ENCODE measurements around the gene PPM1D.
A peak's percentile ranks its signal among the peaks of the same experiment; 100 is the strongest.

PPM1D gene

DNA sequence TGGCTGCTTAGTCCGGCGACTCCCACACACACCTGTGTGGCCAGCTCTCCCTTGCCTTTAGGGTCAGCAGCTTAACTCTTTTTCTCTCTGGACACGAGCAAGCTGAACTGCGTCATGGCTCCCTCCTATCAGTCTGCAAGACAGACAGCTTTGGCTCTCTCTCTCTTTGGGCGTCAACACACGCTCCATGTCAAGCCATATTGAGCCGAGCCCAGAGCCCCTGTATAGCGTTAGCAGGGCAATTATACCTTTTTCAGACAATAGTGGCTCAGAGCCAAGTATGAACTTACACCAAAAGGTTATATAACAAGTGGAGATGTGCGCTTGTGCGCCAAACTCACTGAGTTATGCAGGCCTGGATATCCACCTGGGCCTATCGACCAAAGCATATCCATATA, 39.1 kb upstream of the PPM1D start:
- H3K4me3 ChIP-seq (ENCODE audit: control insufficient read depth, low read depth, low read length) = no peak overlapping the region
- TF ChIP-seq, protein P1, sequence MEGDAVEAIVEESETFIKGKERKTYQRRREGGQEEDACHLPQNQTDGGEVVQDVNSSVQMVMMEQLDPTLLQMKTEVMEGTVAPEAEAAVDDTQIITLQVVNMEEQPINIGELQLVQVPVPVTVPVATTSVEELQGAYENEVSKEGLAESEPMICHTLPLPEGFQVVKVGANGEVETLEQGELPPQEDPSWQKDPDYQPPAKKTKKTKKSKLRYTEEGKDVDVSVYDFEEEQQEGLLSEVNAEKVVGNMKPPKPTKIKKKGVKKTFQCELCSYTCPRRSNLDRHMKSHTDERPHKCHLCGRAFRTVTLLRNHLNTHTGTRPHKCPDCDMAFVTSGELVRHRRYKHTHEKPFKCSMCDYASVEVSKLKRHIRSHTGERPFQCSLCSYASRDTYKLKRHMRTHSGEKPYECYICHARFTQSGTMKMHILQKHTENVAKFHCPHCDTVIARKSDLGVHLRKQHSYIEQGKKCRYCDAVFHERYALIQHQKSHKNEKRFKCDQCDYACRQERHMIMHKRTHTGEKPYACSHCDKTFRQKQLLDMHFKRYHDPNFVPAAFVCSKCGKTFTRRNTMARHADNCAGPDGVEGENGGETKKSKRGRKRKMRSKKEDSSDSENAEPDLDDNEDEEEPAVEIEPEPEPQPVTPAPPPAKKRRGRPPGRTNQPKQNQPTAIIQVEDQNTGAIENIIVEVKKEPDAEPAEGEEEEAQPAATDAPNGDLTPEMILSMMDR (IDR thresholded peaks at IDR 0.05; ENCODE audit: control insufficient read depth, insufficient read depth, low read depth, low read length, missing control alignments) = no peak
- no peak for DNase-seq (ENCODE audit: low read depth)

DNA sequence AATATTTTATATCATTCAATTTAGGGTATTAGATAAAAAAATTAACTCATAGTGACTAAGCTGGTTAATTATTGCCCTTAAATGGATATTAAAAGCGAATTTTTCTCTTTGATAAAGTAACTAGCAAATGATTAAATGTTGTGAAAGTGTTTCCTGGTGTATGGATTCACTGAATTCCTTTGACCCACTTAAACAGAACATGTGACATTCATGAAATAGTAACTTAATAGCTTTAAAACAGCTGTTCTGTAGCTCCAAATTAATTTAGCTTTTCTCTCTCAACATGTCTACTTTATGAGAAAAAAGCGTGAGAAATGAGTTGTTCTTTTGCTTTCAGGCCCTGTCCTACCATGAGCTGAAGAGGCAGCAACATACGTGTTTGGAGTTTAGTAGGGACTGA, 37.6 kb upstream of the PPM1D start:
- DNase-seq (ENCODE audit: low read depth) = no peak
- TF ChIP-seq, protein P1 (IDR thresholded peaks at IDR 0.05; ENCODE audit: control insufficient read depth, insufficient read depth, low read depth, low read length, missing control alignments) = no peak

DNA sequence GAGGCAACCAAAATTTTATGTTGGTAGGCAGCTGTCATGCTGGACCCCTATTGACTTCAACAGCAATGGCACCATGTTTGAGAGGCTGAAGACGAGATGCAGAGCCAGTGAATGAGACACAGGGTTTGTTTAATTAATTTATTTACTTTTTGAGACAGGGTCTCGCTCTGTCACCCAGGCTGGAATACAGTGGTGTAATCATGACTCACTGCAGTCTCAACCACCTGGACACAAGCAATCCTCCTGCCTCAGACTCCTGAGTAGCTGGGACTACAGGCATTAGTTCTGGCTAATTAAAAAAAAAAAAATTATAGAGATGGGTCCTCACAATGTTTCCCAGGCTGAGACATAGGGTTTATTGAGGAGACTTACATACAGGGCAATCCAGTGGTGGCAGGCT, 36.2 kb upstream of the PPM1D start:
- TF ChIP-seq, protein P1 (IDR thresholded peaks at IDR 0.05; ENCODE audit: control insufficient read depth, insufficient read depth, low read depth, low read length, missing control alignments) = no peak
- H3K4me3 ChIP-seq (ENCODE audit: control insufficient read depth, low read depth, low read length) = no peak overlapping the region
- DNase-seq (ENCODE audit: low read depth) = no peak

More for the DNA sequence above, 37.6 kb upstream of the PPM1D start:
- no peak overlapping the region for H3K4me3 ChIP-seq (ENCODE audit: control insufficient read depth, low read depth, low read length)

DNA sequence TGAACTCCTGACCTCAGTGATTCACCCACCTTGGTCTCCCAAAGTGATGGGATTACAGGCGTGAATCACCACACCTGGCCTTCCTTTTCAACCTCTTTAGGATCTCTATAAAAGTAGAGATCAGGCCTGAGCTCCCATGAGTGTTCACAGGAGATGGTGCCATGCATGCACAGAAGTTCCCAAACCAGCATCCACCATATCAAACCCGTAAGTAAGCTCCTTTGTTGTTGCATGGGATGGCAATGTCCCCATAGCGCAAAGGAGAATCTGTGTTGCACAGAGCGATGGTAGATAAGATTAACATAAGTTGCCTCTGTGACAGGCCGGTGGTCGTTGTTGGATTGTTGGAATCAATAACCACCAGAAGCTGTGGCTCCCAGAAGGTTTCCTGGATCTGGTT, 34.8 kb upstream of the PPM1D start:
- DNase-seq (ENCODE audit: low read depth) = no peak
- H3K4me3 ChIP-seq (ENCODE audit: control insufficient read depth, low read depth, low read length) = no peak overlapping the region
- TF ChIP-seq, protein P1 (IDR thresholded peaks at IDR 0.05; ENCODE audit: control insufficient read depth, insufficient read depth, low read depth, low read length, missing control alignments) = no peak

DNA sequence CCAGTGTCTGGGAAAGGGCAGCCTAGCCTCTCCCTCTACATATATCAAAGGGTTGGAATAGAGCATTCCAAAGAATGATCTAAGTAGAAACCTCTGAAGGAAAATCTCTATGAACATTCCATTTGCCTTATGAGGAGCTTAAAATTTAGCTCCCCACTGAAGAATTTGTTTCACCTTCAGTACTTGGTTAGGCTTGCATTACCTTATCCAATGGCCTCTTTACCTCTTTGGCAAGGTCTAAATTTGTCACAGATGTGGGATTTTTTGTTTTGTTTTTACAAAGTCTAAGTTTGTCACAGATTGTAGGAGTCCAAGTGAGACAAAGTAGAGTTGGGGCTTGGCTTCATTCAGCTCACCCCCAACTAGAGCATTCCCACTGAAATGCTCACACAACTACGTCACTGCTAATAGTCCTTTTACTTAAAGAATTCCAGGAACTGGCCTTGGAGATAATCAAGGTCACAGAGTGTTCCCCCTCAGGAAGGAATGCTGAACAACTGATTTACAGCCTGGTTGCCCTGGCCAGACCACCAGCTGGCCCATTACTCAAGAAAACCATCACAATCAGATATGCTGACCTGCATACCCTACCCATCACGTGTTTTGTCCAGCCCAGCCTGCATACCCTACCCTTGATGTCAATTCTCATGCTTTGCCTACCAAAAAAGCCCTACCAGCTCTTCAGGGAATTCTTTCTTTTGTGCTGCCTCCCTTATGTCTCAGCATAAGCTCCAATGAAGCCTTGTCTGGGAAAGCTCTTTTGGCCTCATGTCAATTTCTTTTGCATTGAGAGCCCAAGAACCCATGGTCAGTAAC, 26.5 kb upstream of the PPM1D start:
- no peak for DNase-seq (ENCODE audit: low read depth)
- H3K4me3 ChIP-seq (ENCODE audit: control insufficient read depth, low read depth, low read length) = no peak overlapping the region
- TF ChIP-seq, protein P1 (IDR thresholded peaks at IDR 0.05; ENCODE audit: control insufficient read depth, insufficient read depth, low read depth, low read length, missing control alignments) = no peak

DNA sequence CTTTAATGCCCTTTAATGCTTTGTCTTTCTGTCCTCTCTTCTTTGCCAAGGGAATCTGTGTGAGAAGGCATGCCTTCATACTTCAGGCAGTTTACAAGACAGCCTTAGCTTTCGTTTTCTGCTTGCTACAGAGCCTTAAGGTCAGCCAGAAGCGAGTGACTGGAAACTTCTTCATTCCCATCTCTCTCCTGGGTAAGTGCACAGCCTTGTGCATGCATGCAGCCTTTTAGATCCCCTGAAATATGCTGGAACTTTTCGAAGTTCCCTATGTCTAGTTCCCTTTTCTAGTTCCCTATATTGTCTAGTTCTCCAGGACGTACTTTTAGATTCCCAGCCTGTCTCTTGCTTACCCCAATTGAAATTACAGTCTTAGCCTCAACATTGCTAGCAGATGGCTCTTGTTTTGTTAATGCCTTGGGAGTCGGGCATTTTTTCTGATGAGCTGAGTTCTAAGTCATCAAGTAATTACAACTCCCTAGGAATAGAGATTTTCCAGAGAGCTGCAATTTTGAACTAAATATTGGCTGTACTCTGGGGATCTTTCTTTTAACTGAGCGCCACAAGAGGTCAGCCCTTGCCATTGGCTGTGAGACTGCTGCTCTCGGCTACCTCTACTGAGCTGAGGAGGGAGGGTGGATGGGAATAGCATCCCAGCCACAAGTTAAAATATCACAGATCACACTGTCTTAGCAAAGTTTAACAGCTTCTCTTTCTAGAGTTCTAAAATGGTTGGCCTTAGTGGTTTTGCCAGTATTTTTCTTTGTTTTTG, 22.7 kb upstream of the PPM1D start:
- TF ChIP-seq, protein P1 (IDR thresholded peaks at IDR 0.05; ENCODE audit: control insufficient read depth, insufficient read depth, low read depth, low read length, missing control alignments) = peak; percentile 23
- DNase-seq (ENCODE audit: low read depth) = no peak
- H3K4me3 ChIP-seq (ENCODE audit: control insufficient read depth, low read depth, low read length) = peak overlapping the region; percentile 42
